IPS DF 4.7 (cell line): ENCODE results near the gene AMFR.
"Not testable (repeated sequence)": the region's sequence is repeated elsewhere in the genome, so short reads cannot be mapped to it uniquely, and the experiment has no call there.

Experiments used
- DNase-seq: peaks from one replicate; pipeline ENCODE4 v3.0.0-alpha.2; 2013; ENCODE audit warnings: low spot score; ENCODE audit errors: extremely low read depth

AMFR gene

DNA sequence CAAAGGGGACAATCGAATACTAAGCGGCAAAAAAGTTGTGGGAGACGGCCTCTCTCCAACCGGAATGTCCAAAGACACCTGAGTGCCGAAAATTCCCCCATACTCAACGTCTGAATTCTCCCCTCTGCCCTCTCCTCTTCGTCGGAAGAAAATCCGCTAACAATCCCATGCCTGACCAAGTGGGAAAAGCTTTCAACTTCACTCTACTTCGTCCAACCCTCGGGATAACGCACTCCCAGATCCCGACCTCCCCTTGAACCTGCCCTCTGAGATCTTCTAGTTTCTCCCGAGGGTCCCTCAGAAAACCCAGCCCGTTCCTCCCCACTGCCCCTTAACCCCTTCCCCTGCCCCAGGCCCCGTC is 961 bp downstream of the AMFR start:
- no peak for DNase-seq

- no peak for DNase-seq
Observed at GRCh38 chr16:56423584-56424403, 1.6 kb downstream of the AMFR start.

GRCh38 chr16:56422896-56423441 is 2.4 kb downstream of the AMFR start:
- DNase-seq, result no peak

- no peak for DNase-seq
Observed at GRCh38 chr16:56421976-56422669, 3.2 kb downstream of the AMFR start.

- no peak for DNase-seq
Observed at GRCh38 chr16:56421313-56421712, 4.0 kb downstream of the AMFR start.

- no peak for DNase-seq
Observed at GRCh38 chr16:56420613-56421012, 4.7 kb downstream of the AMFR start.

DNA sequence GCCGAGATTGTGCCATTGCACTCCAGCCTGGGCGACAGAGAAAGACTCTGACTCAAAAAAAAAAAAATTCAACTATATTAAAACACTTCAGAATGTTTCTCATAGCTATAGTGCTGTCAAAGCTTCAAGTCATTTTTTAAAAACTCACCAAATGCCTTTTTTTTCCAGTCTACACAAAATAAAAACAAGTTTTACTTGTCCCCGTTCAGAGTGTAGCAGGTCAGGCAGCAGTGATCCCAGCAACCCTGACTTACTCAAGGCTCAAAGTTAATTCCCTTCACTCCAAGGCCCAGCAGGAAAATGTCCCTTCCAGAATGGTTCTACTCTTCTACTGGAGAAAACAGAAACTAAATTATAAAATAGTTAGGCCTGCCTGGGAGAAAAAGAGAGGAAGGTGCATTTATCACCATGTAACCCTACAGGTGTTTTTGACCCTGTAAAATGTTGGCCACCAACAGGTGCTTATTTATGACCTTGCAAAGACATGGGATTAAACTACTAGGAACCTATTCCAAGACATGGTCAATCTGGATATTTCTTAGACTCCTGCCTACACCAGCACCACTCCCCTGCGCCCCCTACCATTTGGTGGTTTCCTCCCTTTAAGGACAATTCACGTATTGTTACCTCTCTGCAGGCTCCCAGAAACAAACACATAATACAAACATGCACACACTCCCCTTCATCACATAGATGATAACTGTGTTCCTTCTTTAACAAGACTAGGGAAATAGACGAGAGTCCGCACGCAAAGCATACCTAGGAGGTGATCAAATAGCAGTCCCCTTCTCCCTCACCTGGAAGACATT is 5.4 kb downstream of the AMFR start:
- DNase-seq, result no peak

- no peak for DNase-seq
Observed at GRCh38 chr16:56417138-56417537, 8.2 kb downstream of the AMFR start.

GRCh38 chr16:56415875-56416274 is 9.5 kb downstream of the AMFR start:
- no peak for DNase-seq

DNA sequence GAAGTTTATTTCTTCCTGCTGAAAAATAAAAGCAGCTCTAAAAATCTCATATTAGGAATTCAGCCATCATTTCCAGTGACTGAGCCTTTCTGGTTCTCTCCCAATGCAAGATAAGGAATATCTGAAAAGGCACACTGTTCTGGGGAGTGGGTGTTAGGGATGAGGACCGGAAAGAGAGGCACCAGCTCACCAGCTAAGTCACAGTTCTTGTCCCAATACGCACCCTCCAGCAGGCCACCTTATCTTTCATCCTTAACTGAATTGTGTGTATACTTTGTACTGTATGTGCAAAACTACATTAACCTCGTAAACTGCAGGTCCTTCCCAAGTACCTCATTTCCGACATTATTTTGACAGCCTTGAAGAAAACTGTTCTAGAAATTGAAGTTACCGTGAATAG is 11.0 kb downstream of the AMFR start:
- no peak for DNase-seq

DNA sequence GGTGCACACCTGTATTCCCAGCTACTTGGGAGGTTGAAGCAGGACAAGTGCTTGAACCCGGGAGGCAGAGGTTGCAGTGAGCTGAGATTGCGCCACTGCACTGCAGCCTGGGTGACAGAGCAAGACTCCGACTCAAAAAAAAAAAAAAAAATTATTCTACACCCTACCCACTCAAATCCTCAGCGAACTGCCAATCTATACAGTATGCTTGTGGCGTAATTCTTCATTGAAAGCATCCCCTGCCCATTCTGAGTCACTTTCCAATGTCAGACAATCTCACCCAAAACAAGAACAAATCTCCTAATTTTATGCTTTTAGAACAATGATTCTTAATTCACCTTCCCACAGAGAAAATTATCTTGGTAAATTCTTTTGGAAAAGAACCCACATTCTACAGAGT is 12.0 kb downstream of the AMFR start:
- DNase-seq, result no peak

DNA sequence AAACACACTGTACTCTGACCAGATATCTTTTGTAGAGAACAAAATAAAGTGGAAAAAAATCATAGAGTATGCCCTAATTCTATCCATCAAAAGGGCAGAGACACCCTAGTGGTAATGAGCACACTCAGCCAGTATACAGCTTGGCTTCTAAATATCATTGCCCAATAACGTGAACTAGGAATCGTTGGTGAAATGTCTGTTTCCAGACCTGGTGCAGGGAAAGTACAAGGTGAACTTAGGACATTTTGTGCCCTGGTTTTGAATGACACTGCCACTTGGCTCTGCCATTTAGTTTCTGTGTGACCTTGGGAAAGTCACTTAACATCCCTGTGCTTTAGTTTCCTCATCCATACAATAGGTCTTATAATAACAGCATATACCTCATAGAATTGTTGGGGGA is 13.7 kb downstream of the AMFR start:
- no peak for DNase-seq

GRCh38 chr16:56411123-56411522 is 14.2 kb downstream of the AMFR start:
- no peak for DNase-seq

- no peak for DNase-seq
Observed at GRCh38 chr16:56409195-56409594, 16.1 kb downstream of the AMFR start.

DNA sequence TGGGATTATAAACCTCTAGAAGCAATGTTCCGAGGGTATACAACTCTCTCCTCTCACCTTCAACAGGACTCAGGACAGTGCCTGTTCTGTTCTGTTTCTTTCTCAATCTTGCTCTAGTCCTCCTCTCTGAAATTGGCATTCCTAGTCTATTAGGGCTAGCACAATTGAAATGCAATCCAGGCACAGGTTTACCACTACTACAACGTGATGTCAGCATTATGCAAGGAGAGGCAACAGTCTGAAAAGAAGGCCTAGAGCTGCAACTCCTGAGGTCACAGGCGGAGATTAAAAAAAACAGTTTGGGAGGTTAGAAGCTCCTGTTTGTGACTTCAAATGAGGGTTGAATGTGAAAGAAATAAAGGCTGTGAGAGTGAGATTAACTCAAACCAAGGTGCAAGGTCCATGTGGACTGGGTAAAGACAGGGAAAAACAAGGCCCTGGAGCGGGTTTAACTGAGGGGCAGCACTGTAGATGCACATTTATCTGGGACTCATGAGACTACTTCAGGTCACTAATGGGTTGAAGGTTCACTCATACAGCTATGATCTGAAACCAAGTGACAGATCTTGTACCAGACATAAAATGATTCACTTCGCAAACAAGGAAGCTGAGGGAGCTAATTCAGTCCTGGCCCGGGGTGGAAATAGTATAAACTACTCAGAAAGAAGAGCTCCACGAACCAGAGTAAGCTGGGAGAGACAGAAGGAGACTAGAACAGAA is 16.8 kb downstream of the AMFR start:
- no peak for DNase-seq

GRCh38 chr16:56405977-56406672 is 19.2 kb downstream of the AMFR start:
- no peak for DNase-seq

DNA sequence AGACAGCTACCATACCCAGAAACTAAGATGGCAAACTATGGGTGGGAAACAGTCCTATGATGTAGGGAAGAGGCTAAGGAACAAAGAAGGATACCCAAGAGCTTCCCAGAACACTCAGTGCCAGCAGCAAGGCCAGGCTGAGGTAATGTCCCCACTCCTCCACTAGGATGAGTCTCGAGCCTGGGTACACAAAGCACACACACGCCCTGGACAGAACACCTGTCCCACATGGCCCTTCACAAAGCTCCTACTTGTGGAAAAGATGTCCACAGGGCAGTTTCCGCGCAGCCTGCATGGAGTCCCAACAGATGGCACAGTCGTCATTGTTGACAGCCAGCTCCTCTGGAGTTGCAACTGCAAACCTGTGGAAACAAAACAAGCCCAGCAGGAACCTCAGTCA is 23.9 kb downstream of the AMFR start:
- DNase-seq, result no peak

DNA sequence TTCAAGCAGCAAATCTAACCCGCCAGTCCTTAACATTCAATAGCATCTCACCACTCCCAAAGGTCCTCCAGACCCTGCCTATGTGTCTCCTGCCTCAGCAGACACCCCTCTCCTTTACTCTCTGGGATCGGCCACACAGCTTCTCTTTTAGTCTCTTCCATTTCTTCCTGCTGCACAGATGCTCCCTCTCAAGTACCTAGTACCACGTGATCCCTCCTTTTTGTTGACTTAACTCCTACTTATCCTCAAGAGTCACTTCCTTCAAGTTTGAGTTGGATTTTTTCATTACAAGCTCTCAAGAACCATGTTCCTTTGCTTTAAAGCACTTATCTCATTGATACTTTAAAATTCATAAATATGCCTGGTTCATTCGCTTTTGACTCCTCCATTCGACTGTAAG is 24.9 kb downstream of the AMFR start:
- no peak for DNase-seq

- no peak for DNase-seq
Observed at GRCh38 chr16:56399486-56399885, 25.9 kb downstream of the AMFR start.

GRCh38 chr16:56399047-56399446 is 26.3 kb downstream of the AMFR start:
- DNase-seq, result no peak

- DNase-seq, result not testable (repeated sequence)
Observed at GRCh38 chr16:56396724-56397123, 28.6 kb downstream of the AMFR start.
